ENCODE results near the gene KIF3A.

KIF3A gene

GRCh38 chr5:132736853-132737833 lies at the start of gene KIF3A:
Gene KIF3A (minus strand): TSS chr5:132737546. CDS start chr5:132737419, 127 bp downstream.
- peak; percentile 99 for DNase-seq

- DNase-seq = no peak
Measured at GRCh38 chr5:132787076-132787475, 49.7 kb upstream of the KIF3A start.

- no peak for DNase-seq
Measured at GRCh38 chr5:132785864-132786263, 48.5 kb upstream of the KIF3A start.

GRCh38 chr5:132785365-132785764 lies 48.0 kb upstream of the KIF3A start:
- DNase-seq = no peak

- DNase-seq = no peak
Measured at GRCh38 chr5:132782101-132782500, 44.8 kb upstream of the KIF3A start.

- no peak for DNase-seq
Measured at GRCh38 chr5:132781029-132781428, 43.7 kb upstream of the KIF3A start.

GRCh38 chr5:132780577-132780976 lies 43.2 kb upstream of the KIF3A start:
- no peak for DNase-seq

- no peak for DNase-seq
Measured at GRCh38 chr5:132779961-132780360, 42.6 kb upstream of the KIF3A start.

- no peak for DNase-seq
Measured at GRCh38 chr5:132778856-132779255, 41.5 kb upstream of the KIF3A start.

GRCh38 chr5:132778129-132778528 lies 40.8 kb upstream of the KIF3A start:
- no peak for DNase-seq

GRCh38 chr5:132777209-132778069 lies 40.1 kb upstream of the KIF3A start, which contains the start of gene SEPTIN8:
Gene SEPTIN8 (minus strand): TSS chr5:132777239. CDS start chr5:132777137, 102 bp downstream.
- DNase-seq = peak; percentile 54

- no peak for DNase-seq
Measured at GRCh38 chr5:132776938-132777208, 39.5 kb upstream of the KIF3A start.

- DNase-seq = no peak
Measured at GRCh38 chr5:132776131-132776937, 39.0 kb upstream of the KIF3A start.

GRCh38 chr5:132775476-132775961 lies 38.2 kb upstream of the KIF3A start:
- DNase-seq = no peak

- DNase-seq = no peak
Measured at GRCh38 chr5:132774896-132775295, 37.5 kb upstream of the KIF3A start.

GRCh38 chr5:132774406-132774805 lies 37.1 kb upstream of the KIF3A start:
- DNase-seq = no peak

GRCh38 chr5:132773601-132774355 lies 36.4 kb upstream of the KIF3A start:
- DNase-seq = no peak

- no peak for DNase-seq
Measured at GRCh38 chr5:132773114-132773513, 35.8 kb upstream of the KIF3A start.

GRCh38 chr5:132772291-132773070 lies 35.1 kb upstream of the KIF3A start:
- no peak for DNase-seq

GRCh38 chr5:132771503-132771998 lies 34.2 kb upstream of the KIF3A start:
- no peak for DNase-seq
